Vagina (tissue), 2 donors: ENCODE data around the gene NDNF. TPM values are rescaled to one million over a fixed set of nuclear protein-coding genes. Genes with fewer than 3 reads are reported as not detected.

ENCODE experiments used
- DNase-seq, 2 donors: peaks; one replicate each; pipeline ENCODE4 v3.0.0-alpha.2; 2017; ENCODE audit errors: extremely low spot score in 2 of 2
- H3K27ac ChIP-seq: fragments of 200-600 bp; sonication (generic); one replicate; pipeline ENCODE4 v1.5.1; 2019
- H3K27me3 ChIP-seq: fragments of 200-600 bp; sonication (generic); one replicate; pipeline ENCODE4 v1.5.1; 2019
- H3K36me3 ChIP-seq, 2 donors: fragments of 200-600 bp; sonication (generic); one replicate each; pipeline ENCODE4 v1.5.1; 2017 to 2019
- H3K4me1 ChIP-seq: fragments of 200-600 bp; sonication (generic); one replicate; pipeline ENCODE4 v1.5.1; 2019
- H3K4me3 ChIP-seq, 2 donors: fragments of 200-600 bp; sonication (generic); 1 replicate in 1 of 2; 2 replicates in 1 of 2; pipeline ENCODE4 v1.5.1; 2016 to 2019
- H3K9me3 ChIP-seq: fragments of 200-600 bp; sonication (generic); one replicate; pipeline ENCODE4 v1.5.1; 2019
- POLR2A ChIP-seq, 2 donors: fragments of 450-650 bp; IDR thresholded peaks; one replicate each; pipeline ENCODE4 v1.6.1; 2017; ENCODE audit warnings: antibody characterized with exemption in 2 of 2, mild to moderate bottlenecking in 2 of 2, moderate library complexity in 2 of 2
- POLR2AphosphoS5 ChIP-seq, 2 donors: sonication (generic); formaldehyde crosslinking; IDR thresholded peaks; one replicate each; pipeline ENCODE4 v1.9.0; 2017; ENCODE audit warnings: antibody characterized with exemption in 2 of 2, mild to moderate bottlenecking in 2 of 2, low read depth in 1 of 2; ENCODE audit not compliant: insufficient read depth in 1 of 2
- intact Hi-C: fragments of 100-400 bp; cut with DNase I; formaldehyde crosslinking; loops from one replicate; pipeline ENCODE4 v1.15.1; 2023
- total RNA-seq: library from RNA; depleted of rRNA; stranded (reverse); fragments of >200 nt; gene quantifications from one replicate; pipeline ENCODE4 v1.2.3, GENCODE V29; 2016
- TF ChIP-seq, protein P1 (sequence below), 3 experiments: fragments of 450-650 bp in 2 of 3; fragments of 200-600 bp in 1 of 3; sonication (generic) in 1 of 3; IDR thresholded peaks; one replicate each; pipeline ENCODE4 v1.5.1; 2017 to 2019; ENCODE audit warnings: antibody characterized with exemption in 3 of 3, mild to moderate bottlenecking in 2 of 3, moderate library complexity in 2 of 3

The NDNF gene
- total RNA-seq, 1 donor from 2014 or later, result 4.9 TPM

DNA sequence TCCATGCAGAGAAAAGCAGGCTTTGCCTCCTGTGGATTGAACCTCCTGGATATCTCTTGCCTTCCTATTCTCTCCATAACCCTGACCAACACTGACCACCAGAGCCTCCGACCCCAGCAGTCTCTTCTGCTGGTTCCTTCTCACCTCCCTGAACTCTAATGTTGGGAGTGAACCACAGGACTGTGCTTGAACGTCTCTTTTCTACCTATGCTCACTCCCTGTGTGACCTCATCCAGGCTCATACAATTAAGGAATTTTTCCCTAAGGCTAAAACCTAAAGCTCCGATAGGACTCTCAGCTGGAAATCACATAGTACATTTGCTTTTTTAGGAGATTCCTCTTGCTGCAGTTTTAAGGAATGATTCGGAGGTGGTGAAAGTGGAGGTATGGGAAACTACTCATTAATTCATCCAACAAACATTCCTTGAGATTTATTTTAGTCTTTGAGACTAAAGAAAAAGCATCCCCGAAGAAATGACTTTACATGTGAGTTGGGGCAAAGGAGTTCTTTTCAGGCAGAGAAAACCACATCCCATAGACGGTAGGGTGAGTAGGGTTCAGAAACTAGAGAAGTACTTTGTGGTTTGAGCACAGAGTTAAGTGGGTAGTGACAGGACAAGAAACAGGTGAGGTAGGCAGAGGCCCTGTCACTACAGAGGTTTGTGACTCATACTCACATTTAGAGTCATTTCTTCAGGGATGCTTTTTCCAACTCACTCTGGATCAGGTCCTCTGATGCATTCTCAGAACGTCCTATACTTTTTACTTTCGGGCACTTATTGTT lies 30.8 kb downstream of the NDNF start:
- no peak overlapping the region for H3K27ac ChIP-seq
- intact Hi-C loops, result no loop called here
- H3K27me3 ChIP-seq, result no peaks in the 10 kb centered on the region
- H3K36me3 ChIP-seq, result no peaks in the 10 kb centered on the region
- DNase-seq, result no peak
- H3K4me1 ChIP-seq, result no peaks in the 10 kb centered on the region
- TF ChIP-seq, protein P1, sequence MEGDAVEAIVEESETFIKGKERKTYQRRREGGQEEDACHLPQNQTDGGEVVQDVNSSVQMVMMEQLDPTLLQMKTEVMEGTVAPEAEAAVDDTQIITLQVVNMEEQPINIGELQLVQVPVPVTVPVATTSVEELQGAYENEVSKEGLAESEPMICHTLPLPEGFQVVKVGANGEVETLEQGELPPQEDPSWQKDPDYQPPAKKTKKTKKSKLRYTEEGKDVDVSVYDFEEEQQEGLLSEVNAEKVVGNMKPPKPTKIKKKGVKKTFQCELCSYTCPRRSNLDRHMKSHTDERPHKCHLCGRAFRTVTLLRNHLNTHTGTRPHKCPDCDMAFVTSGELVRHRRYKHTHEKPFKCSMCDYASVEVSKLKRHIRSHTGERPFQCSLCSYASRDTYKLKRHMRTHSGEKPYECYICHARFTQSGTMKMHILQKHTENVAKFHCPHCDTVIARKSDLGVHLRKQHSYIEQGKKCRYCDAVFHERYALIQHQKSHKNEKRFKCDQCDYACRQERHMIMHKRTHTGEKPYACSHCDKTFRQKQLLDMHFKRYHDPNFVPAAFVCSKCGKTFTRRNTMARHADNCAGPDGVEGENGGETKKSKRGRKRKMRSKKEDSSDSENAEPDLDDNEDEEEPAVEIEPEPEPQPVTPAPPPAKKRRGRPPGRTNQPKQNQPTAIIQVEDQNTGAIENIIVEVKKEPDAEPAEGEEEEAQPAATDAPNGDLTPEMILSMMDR (IDR thresholded peaks at IDR 0.05), result no peak
- TF ChIP-seq POLR2A (IDR thresholded peaks at IDR 0.05) (no peak), POLR2AphosphoS5 (IDR thresholded peaks at IDR 0.05; ENCODE audit: insufficient read depth in 1 of 2, low read depth in 1 of 2) (no peak)
- H3K4me3 ChIP-seq, result no peak overlapping the region
- no peaks in the 10 kb centered on the region for H3K9me3 ChIP-seq

- no peak for TF ChIP-seq POLR2A (IDR thresholded peaks at IDR 0.05)
- no peak for TF ChIP-seq POLR2AphosphoS5 (IDR thresholded peaks at IDR 0.05; ENCODE audit: insufficient read depth in 1 of 2, low read depth in 1 of 2)
- TF ChIP-seq, protein P1 (IDR thresholded peaks at IDR 0.05), result no peak
- intact Hi-C loops, result no loop called here
- Histone ChIP-seq H3K27ac (no peak overlapping the region), H3K27me3 (no peaks in the 10 kb centered on the region), H3K4me3 (no peak overlapping the region), H3K36me3 (no peaks in the 10 kb centered on the region), H3K9me3 (no peaks in the 10 kb centered on the region), H3K4me1 (no peaks in the 10 kb centered on the region)
- no peak for DNase-seq
Measured at GRCh38 chr4:121034017-121034416, 38.3 kb downstream of the NDNF start.

DNA sequence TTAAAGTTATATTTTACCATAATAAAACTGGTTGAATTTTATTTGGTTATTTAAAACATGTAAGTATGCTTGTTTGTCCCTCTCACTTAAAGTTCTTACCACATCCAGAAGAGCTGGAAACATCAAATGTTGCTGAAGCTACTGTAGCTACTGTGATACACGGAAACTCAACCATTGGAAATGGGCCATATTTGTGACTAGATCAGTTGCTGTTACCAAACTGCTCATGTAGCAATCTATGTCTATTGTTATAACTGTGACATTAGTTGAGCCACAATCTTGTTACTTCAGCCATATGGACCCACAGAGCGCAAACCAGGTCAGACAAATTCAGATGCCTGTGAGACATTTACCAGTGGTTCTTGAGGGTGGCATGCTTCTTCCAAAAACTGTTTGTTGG lies 41.6 kb downstream of the NDNF start:
- Histone ChIP-seq H3K9me3 (no peaks in the 10 kb centered on the region), H3K36me3 (no peaks in the 10 kb centered on the region), H3K4me1 (no peaks in the 10 kb centered on the region), H3K27me3 (no peaks in the 10 kb centered on the region), H3K4me3 (no peak overlapping the region), H3K27ac (no peak overlapping the region)
- intact Hi-C loops, result no loop called here
- TF ChIP-seq POLR2A (IDR thresholded peaks at IDR 0.05) (no peak), POLR2AphosphoS5 (IDR thresholded peaks at IDR 0.05; ENCODE audit: insufficient read depth in 1 of 2, low read depth in 1 of 2) (no peak)
- TF ChIP-seq, protein P1 (IDR thresholded peaks at IDR 0.05), result no peak
- no peak for DNase-seq

DNA sequence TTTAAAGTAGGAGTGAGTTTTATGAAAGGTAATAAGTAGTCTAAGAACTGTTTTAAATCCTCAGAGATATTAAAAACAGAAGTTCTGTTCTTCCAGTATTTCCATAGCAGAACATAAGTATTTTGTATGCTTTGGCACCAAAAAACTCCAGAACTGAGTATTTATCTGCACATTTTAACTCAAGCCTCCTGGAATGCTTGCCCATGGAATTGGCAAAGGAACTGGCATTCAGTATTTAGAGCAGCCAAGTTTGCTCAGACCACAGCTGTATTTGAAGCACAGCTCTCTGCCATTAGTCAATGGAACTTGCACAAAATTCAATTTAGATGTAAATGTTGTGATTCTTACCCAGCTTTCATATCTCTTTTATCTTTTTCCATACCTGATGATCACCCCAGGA lies 42.2 kb downstream of the NDNF start:
- no peak for DNase-seq
- Histone ChIP-seq H3K36me3 (no peaks in the 10 kb centered on the region), H3K27me3 (no peaks in the 10 kb centered on the region), H3K27ac (no peak overlapping the region), H3K4me3 (no peak overlapping the region), H3K9me3 (no peaks in the 10 kb centered on the region), H3K4me1 (no peaks in the 10 kb centered on the region)
- TF ChIP-seq POLR2A (IDR thresholded peaks at IDR 0.05) (no peak), POLR2AphosphoS5 (IDR thresholded peaks at IDR 0.05; ENCODE audit: insufficient read depth in 1 of 2, low read depth in 1 of 2) (no peak)
- TF ChIP-seq, protein P1 (IDR thresholded peaks at IDR 0.05), result no peak
- intact Hi-C loops, result no loop called here

- no peak for DNase-seq
- no peaks in the 10 kb centered on the region for H3K9me3 ChIP-seq
- H3K27me3 ChIP-seq, result no peaks in the 10 kb centered on the region
- TF ChIP-seq, protein P1 (IDR thresholded peaks at IDR 0.05), result no peak
- TF ChIP-seq POLR2AphosphoS5 (IDR thresholded peaks at IDR 0.05; ENCODE audit: insufficient read depth in 1 of 2, low read depth in 1 of 2) (no peak), POLR2A (IDR thresholded peaks at IDR 0.05) (no peak)
- H3K4me1 ChIP-seq, result no peaks in the 10 kb centered on the region
- no peak overlapping the region for H3K4me3 ChIP-seq
- no peaks in the 10 kb centered on the region for H3K36me3 ChIP-seq
- no peak overlapping the region for H3K27ac ChIP-seq
- intact Hi-C loops, result no loop called here
Measured at GRCh38 chr4:121026034-121026433, 46.3 kb downstream of the NDNF start.
